ENCODE data around the gene TRIM14.
A peak's percentile ranks its signal among the peaks of the same experiment; 100 is the strongest.

The TRIM14 gene

DNA sequence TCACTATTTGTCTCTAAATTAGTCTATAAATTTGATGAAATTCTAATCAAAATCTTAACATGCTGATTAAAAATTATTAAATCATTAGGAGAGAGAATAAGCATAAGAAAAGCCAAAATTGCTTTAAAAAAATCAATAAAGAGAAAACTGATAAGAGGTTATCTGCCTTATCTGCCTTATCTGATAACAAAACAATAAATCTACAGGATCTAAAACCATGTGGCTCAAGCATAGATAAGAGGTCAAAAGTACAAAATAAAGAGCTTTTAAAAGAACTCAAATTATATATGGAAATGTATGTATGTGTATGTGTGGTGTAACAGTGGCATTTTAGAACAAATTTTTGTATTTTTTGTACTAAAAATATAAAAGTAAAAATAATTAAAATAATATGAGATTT lies 18.6 kb downstream of the TRIM14 start:
- Histone ChIP-seq H3K4me3 (ENCODE audit: insufficient read depth, low read length, poor library complexity, severe bottlenecking) (no peak overlapping the region), H2AFZ (ENCODE audit: low read depth, low read length, severe bottlenecking) (no peak overlapping the region), H4K20me1 (ENCODE audit: low read depth, low read length) (no peaks in the 10 kb centered on the region), H3K79me2 (ENCODE audit: insufficient read depth, low read length) (no peaks in the 10 kb centered on the region), H3K27ac (ENCODE audit: low read depth, low read length) (peak overlapping the region; percentile 85), H3K27me3 (ENCODE audit: low read length) (no peaks in the 10 kb centered on the region), H3K9ac (ENCODE audit: low read length) (no peak overlapping the region), H3K9me3 (ENCODE audit: insufficient read depth, low read length) (no peaks in the 10 kb centered on the region), H3K36me3 (ENCODE audit: low read length) (no peaks in the 10 kb centered on the region), H3K4me2 (ENCODE audit: low read depth, low read length, poor library complexity, severe bottlenecking) (peak overlapping the region; percentile 34), H3K9me2 (replicated peaks; ENCODE audit: insufficient read depth, low read length) (no peaks in the 10 kb centered on the region), H3F3A (ENCODE audit: insufficient read depth) (peaks cover 38% of the 10 kb centered on the region)
- TF ChIP-seq, protein P1, sequence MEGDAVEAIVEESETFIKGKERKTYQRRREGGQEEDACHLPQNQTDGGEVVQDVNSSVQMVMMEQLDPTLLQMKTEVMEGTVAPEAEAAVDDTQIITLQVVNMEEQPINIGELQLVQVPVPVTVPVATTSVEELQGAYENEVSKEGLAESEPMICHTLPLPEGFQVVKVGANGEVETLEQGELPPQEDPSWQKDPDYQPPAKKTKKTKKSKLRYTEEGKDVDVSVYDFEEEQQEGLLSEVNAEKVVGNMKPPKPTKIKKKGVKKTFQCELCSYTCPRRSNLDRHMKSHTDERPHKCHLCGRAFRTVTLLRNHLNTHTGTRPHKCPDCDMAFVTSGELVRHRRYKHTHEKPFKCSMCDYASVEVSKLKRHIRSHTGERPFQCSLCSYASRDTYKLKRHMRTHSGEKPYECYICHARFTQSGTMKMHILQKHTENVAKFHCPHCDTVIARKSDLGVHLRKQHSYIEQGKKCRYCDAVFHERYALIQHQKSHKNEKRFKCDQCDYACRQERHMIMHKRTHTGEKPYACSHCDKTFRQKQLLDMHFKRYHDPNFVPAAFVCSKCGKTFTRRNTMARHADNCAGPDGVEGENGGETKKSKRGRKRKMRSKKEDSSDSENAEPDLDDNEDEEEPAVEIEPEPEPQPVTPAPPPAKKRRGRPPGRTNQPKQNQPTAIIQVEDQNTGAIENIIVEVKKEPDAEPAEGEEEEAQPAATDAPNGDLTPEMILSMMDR (IDR thresholded peaks at IDR 0.05; ENCODE audit: insufficient read depth, low read length, poor library complexity, severe bottlenecking), result no peak
- TF ChIP-seq EZH2phosphoT487 (conservative IDR thresholded peaks at IDR 0.05; ENCODE audit: low read length), result no peak

DNA sequence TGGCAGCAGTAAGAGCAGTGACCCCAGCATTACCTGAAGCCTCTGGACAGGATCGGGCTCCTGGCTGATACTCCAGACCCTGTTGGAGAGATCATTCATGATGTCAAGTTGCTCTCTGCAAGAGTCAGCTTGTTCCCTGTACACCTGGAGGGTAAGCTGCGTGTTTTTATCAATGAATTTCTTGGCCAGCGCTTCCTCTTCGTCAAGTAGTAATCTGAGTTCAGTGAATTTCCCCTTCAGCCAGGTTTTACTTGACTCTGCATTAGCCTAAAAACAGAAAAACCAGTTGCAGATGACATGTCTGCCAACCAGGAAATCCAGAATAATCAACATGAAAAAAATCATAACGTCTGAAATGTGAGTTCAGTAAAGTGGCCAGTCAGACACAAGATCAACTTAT lies 19.1 kb downstream of the TRIM14 start:
- Histone ChIP-seq H3K4me2 (ENCODE audit: low read depth, low read length, poor library complexity, severe bottlenecking) (peak overlapping the region; percentile 34), H3K9ac (ENCODE audit: low read length) (no peak overlapping the region), H3K4me3 (ENCODE audit: insufficient read depth, low read length, poor library complexity, severe bottlenecking) (no peak overlapping the region), H4K20me1 (ENCODE audit: low read depth, low read length) (no peaks in the 10 kb centered on the region), H3K36me3 (ENCODE audit: low read length) (no peaks in the 10 kb centered on the region), H2AFZ (ENCODE audit: low read depth, low read length, severe bottlenecking) (no peak overlapping the region), H3K27ac (ENCODE audit: low read depth, low read length) (peak overlapping the region; percentile 85), H3F3A (ENCODE audit: insufficient read depth) (peaks cover 38% of the 10 kb centered on the region), H3K79me2 (ENCODE audit: insufficient read depth, low read length) (no peaks in the 10 kb centered on the region), H3K9me3 (ENCODE audit: insufficient read depth, low read length) (no peaks in the 10 kb centered on the region), H3K27me3 (ENCODE audit: low read length) (no peaks in the 10 kb centered on the region), H3K9me2 (replicated peaks; ENCODE audit: insufficient read depth, low read length) (no peaks in the 10 kb centered on the region)
- no peak for TF ChIP-seq EZH2phosphoT487 (conservative IDR thresholded peaks at IDR 0.05; ENCODE audit: low read length)
- TF ChIP-seq, protein P1 (IDR thresholded peaks at IDR 0.05; ENCODE audit: insufficient read depth, low read length, poor library complexity, severe bottlenecking), result no peak

DNA sequence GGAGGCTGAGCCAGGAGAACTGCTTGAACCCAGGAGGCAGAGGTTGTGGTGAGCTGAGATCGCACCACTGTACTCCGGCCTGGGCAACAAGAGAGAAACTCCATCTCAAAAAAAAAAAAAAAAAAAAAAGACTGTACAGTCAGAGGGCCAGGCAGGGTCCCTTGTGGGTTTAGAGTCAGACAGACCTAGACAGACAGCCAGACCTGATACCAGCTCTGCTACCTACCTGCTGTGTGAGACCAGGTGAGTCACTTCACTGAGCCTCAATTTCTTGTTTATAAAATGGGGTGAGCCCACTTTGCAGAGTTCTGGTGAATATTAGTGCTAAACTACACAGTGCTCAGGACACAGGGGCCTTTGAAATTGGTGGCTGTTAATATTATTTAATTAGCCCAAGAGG lies 19.7 kb downstream of the TRIM14 start:
- peaks cover 38% of the 10 kb centered on the region for H3F3A ChIP-seq (ENCODE audit: insufficient read depth)

More for the DNA sequence above, 19.7 kb downstream of the TRIM14 start:
- Histone ChIP-seq H3K9ac (ENCODE audit: low read length) (no peak overlapping the region), H3K79me2 (ENCODE audit: insufficient read depth, low read length) (no peaks in the 10 kb centered on the region), H3K9me3 (ENCODE audit: insufficient read depth, low read length) (no peaks in the 10 kb centered on the region), H4K20me1 (ENCODE audit: low read depth, low read length) (no peaks in the 10 kb centered on the region), H3K4me3 (ENCODE audit: insufficient read depth, low read length, poor library complexity, severe bottlenecking) (no peak overlapping the region), H3K9me2 (replicated peaks; ENCODE audit: insufficient read depth, low read length) (no peaks in the 10 kb centered on the region), H3K36me3 (ENCODE audit: low read length) (no peaks in the 10 kb centered on the region), H3K27me3 (ENCODE audit: low read length) (no peaks in the 10 kb centered on the region), H2AFZ (ENCODE audit: low read depth, low read length, severe bottlenecking) (no peak overlapping the region), H3K4me2 (ENCODE audit: low read depth, low read length, poor library complexity, severe bottlenecking) (peak overlapping the region; percentile 34), H3K27ac (ENCODE audit: low read depth, low read length) (peak overlapping the region; percentile 85)
- TF ChIP-seq, protein P1 (IDR thresholded peaks at IDR 0.05; ENCODE audit: insufficient read depth, low read length, poor library complexity, severe bottlenecking), result no peak
- no peak for TF ChIP-seq EZH2phosphoT487 (conservative IDR thresholded peaks at IDR 0.05; ENCODE audit: low read length)

Data from SU-DHL-6 (cell line).